Left ventricle myocardium inferior (tissue), 1 donor: ENCODE data around the gene IFT43. TPM values are rescaled to one million over a fixed set of nuclear protein-coding genes. Genes with fewer than 3 reads are reported as not detected.

Source experiments
- DNase-seq: peaks from one replicate; pipeline ENCODE4 v3.0.0-alpha.2; 2020
- H3K27ac ChIP-seq: fragments of 200-600 bp; replicated peaks from 2 replicates; pipeline ENCODE4 v1.8.0; 2021
- H3K27me3 ChIP-seq: fragments of 200-600 bp; 2 replicates; pipeline ENCODE4 v1.8.0; 2021; ENCODE audit warnings: low read depth
- H3K36me3 ChIP-seq: fragments of 200-600 bp; 2 replicates; pipeline ENCODE4 v1.8.0; 2021
- H3K4me1 ChIP-seq: fragments of 200-600 bp; 2 replicates; pipeline ENCODE4 v1.8.0; 2021
- H3K4me3 ChIP-seq: fragments of 200-600 bp; 2 replicates; pipeline ENCODE4 v1.8.0; 2021; ENCODE audit warnings: mild to moderate bottlenecking, moderate library complexity
- H3K9me3 ChIP-seq: fragments of 200-600 bp; replicated peaks from 2 replicates; pipeline ENCODE4 v1.8.0; 2021
- CTCF ChIP-seq: fragments of 200-600 bp; IDR thresholded peaks from 2 replicates; pipeline ENCODE4 v1.8.0; 2021; ENCODE audit warnings: antibody characterized with exemption, mild to moderate bottlenecking, borderline replicate concordance
- intact Hi-C: fragments of 100-400 bp; cut with micrococcal nuclease; formaldehyde crosslinking; loops from one replicate; pipeline ENCODE4 v1.11.0; 2022
- total RNA-seq: library from RNA; stranded (reverse); fragmentation: NEBNext Ultra II Directional; extraction: Animal tissue kit (Norgen Biotek cat#: 25700); gene quantifications from one replicate; pipeline ENCODE4 v1.2.1, GENCODE V29; 2021
- donor health status: DM: no; HTN: yes; CAD: no; lungs with severe emphysema.

Gene IFT43
- total RNA-seq, 1 donor from 2014 or later, result 29.8 TPM

- H3K27me3 ChIP-seq, result no peaks in the 10 kb centered on the region
- no peak overlapping the region for H3K4me3 ChIP-seq
- H3K36me3 ChIP-seq, result peaks cover 24% of the 10 kb centered on the region
- H3K27ac ChIP-seq, result no peak overlapping the region
- intact Hi-C loops, result no loop called here
- no peak for DNase-seq
- TF ChIP-seq CTCF, result no peak
- no peaks in the 10 kb centered on the region for H3K4me1 ChIP-seq
- no peaks in the 10 kb centered on the region for H3K9me3 ChIP-seq
These were observed 99.8 kb downstream of the IFT43 start for GRCh38 chr14:76085358-76085757.

GRCh38 chr14:76086636-76087035 is 101.1 kb downstream of the IFT43 start:
- intact Hi-C loops, result no loop called here
- peaks cover 9% of the 10 kb centered on the region for H3K4me1 ChIP-seq
- TF ChIP-seq CTCF, result no peak
- H3K9me3 ChIP-seq, result no peaks in the 10 kb centered on the region
- no peaks in the 10 kb centered on the region for H3K27me3 ChIP-seq
- no peak for DNase-seq
- H3K27ac ChIP-seq, result no peak overlapping the region
- H3K4me3 ChIP-seq, result no peak overlapping the region
- peaks cover 23% of the 10 kb centered on the region for H3K36me3 ChIP-seq

- intact Hi-C loops, result no loop called here
- Histone ChIP-seq H3K27ac (peak overlapping the region; percentile 38), H3K36me3 (peaks cover 7% of the 10 kb centered on the region), H3K4me1 (peaks cover 10% of the 10 kb centered on the region), H3K27me3 (peaks cover 8% of the 10 kb centered on the region), H3K9me3 (no peaks in the 10 kb centered on the region), H3K4me3 (no peak overlapping the region)
- no peak for TF ChIP-seq CTCF
- DNase-seq, result no peak
These were observed 102.8 kb downstream of the IFT43 start for GRCh38 chr14:76088326-76088725.

GRCh38 chr14:76088771-76089571 is 103.4 kb downstream of the IFT43 start:
- H3K27ac ChIP-seq, result peak overlapping the region; percentile 38
- H3K9me3 ChIP-seq, result no peaks in the 10 kb centered on the region
- H3K4me3 ChIP-seq, result no peak overlapping the region
- peak; percentile 33 for DNase-seq
- peaks cover 10% of the 10 kb centered on the region for H3K4me1 ChIP-seq
- intact Hi-C loops, result no loop called here
- H3K27me3 ChIP-seq, result peaks cover 10% of the 10 kb centered on the region
- H3K36me3 ChIP-seq, result peaks cover under 1% of the 10 kb centered on the region
- TF ChIP-seq CTCF, result no peak

GRCh38 chr14:76089575-76089974 is 104.0 kb downstream of the IFT43 start:
- Histone ChIP-seq H3K9me3 (no peaks in the 10 kb centered on the region), H3K27ac (peak overlapping the region; percentile 3), H3K4me1 (peaks cover 10% of the 10 kb centered on the region), H3K4me3 (no peak overlapping the region), H3K36me3 (no peaks in the 10 kb centered on the region), H3K27me3 (peaks cover 16% of the 10 kb centered on the region)
- no peak for TF ChIP-seq CTCF
- intact Hi-C loops, result no loop called here
- DNase-seq, result peak; percentile 26
